ENCODE results near the gene SMARCAL1.
"Not testable (repeated sequence)": the region's sequence is repeated elsewhere in the genome, so short reads cannot be mapped to it uniquely, and the experiment has no call there.

The SMARCAL1 gene

DNA sequence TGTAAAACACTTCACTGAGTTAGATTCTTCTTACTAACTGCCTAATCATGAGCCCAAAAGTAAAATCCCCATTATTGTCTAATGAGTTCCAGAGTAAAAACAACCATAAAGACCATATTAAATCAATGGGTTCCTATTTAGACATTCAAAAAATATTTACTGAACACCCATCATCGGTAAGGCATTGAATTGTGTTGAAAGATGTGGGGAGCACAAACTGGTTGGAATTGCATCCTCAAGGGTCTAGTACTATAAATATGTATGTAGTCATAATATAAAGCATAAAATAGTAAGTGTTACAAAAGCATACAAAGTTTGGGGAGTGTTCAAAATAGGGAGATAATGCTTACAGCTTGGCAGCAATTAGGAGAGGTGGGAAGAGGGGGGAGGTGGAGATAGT lies 37.0 kb upstream of the SMARCAL1 start:
- Histone ChIP-seq H2BK15ac (replicated peaks; ENCODE audit: low read depth) (no peak overlapping the region), H3K23ac (ENCODE audit: low read length) (no peak overlapping the region), H3K79me1 (ENCODE audit: low read length) (no peaks in the 10 kb centered on the region), H2AK5ac (ENCODE audit: low read length) (no peak overlapping the region), H2BK120ac (ENCODE audit: low read depth, low read length) (no peak overlapping the region), H3K4me1 (ENCODE audit: control insufficient read depth, low read depth, low read length) (peaks cover 3% of the 10 kb centered on the region), H3K4me2 (ENCODE audit: low read length) (no peak overlapping the region), H3K27ac (ENCODE audit: low read depth, low read length) (no peak overlapping the region), H4K8ac (ENCODE audit: low read depth, low read length) (no peak overlapping the region), H3K36me3 (ENCODE audit: control insufficient read depth, insufficient read depth, low read length) (no peaks in the 10 kb centered on the region), H3K56ac (ENCODE audit: low read length) (no peak overlapping the region), H3K27me3 (ENCODE audit: insufficient read depth, low read length, poor library complexity) (no peaks in the 10 kb centered on the region), H3K18ac (ENCODE audit: low read length) (no peak overlapping the region), H3K4ac (ENCODE audit: low read depth, low read length) (no peak overlapping the region), H4K5ac (ENCODE audit: low read length) (no peak overlapping the region), H3K79me2 (ENCODE audit: control insufficient read depth, insufficient read depth, low read length) (no peaks in the 10 kb centered on the region), H3K9ac (ENCODE audit: low read length) (no peak overlapping the region), H3K4me3 (ENCODE audit: low read length) (no peak overlapping the region), H2BK5ac (ENCODE audit: low read length) (no peak overlapping the region)
- DNase-seq: no peak
- WGBS (ENCODE audit: extremely low coverage, insufficient coverage, low lambda C conversion rate): no CpG with 5 or more reads among the region's 1 CpG

DNA sequence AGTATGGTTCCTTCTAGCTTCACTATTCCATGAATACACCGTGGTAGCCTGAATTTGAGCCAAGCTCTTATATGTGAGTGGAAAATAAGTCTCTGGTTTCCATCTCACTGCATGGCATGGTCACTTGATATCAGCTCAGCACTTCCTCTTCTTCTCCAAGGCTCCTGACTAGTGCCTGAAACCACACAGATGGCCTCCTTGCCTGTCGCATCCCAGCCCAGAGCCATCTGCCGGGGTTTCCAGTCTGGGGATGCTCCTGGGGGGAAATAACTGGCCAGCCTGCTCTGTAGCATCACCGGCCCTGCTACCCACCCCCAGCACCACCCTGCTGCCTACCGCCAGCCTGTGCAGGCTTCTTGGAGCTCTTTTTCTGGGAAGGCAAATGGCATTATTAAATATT lies 32.3 kb upstream of the SMARCAL1 start:
- WGBS (ENCODE audit: extremely low coverage, insufficient coverage, low lambda C conversion rate): no CpG with 5 or more reads among the region's 5 CpGs
- Histone ChIP-seq H3K4ac (ENCODE audit: low read depth, low read length) (no peak overlapping the region), H4K8ac (ENCODE audit: low read depth, low read length) (no peak overlapping the region), H3K4me2 (ENCODE audit: low read length) (no peak overlapping the region), H3K27me3 (ENCODE audit: insufficient read depth, low read length, poor library complexity) (no peaks in the 10 kb centered on the region), H3K9ac (ENCODE audit: low read length) (no peak overlapping the region), H3K36me3 (ENCODE audit: control insufficient read depth, insufficient read depth, low read length) (no peaks in the 10 kb centered on the region), H3K23ac (ENCODE audit: low read length) (no peak overlapping the region), H3K27ac (ENCODE audit: low read depth, low read length) (no peak overlapping the region), H2BK15ac (replicated peaks; ENCODE audit: low read depth) (no peak overlapping the region), H3K4me1 (ENCODE audit: control insufficient read depth, low read depth, low read length) (no peaks in the 10 kb centered on the region), H3K79me2 (ENCODE audit: control insufficient read depth, insufficient read depth, low read length) (no peaks in the 10 kb centered on the region), H3K4me3 (ENCODE audit: low read length) (no peak overlapping the region), H3K56ac (ENCODE audit: low read length) (no peak overlapping the region), H3K18ac (ENCODE audit: low read length) (no peak overlapping the region), H2AK5ac (ENCODE audit: low read length) (no peak overlapping the region), H4K5ac (ENCODE audit: low read length) (no peak overlapping the region), H2BK5ac (ENCODE audit: low read length) (no peak overlapping the region), H2BK120ac (ENCODE audit: low read depth, low read length) (no peak overlapping the region), H3K79me1 (ENCODE audit: low read length) (no peaks in the 10 kb centered on the region)
- no peak for DNase-seq

DNA sequence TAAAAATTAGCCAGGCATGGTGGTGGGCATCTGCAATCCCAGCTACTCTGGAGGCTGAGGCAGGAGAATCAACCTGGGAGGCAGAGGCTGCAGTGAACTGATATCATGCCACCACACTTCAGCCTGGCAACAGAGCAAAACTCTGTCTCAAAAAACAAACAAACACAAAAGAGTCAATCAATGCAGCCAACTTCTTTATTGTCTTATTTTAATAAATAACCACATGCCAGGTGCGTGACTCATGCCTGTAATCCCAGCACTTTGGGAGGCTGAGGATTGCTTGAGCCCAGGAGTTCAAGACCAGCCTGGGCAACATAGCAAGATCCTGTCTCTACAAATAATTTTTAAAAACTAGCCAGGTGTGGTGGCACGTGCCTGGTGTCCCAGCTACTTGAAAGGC lies 27.9 kb upstream of the SMARCAL1 start:
- WGBS (ENCODE audit: extremely low coverage, insufficient coverage, low lambda C conversion rate): no CpG with 5 or more reads among the region's 2 CpGs
- not testable (repeated sequence) for H3K27ac ChIP-seq (ENCODE audit: low read depth, low read length); H3K4me1 ChIP-seq (ENCODE audit: control insufficient read depth, low read depth, low read length)

DNA sequence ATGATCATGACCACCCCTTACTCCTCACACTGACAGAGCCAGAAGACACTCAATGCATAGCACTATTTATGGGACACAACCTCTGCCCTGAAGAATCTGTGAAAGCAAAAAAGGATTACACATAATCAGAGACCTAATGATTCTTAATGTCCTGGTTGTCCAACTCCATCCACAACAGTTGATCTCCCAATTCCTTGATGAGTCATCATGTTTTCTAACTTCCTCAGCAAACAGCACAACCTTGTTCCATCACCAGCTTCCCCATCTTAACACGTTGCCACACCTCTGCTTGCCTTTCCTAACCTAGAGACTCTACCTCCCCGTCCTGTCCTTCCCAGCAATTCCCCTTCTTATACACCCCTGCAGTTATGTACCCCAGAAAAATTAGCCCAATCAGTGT lies 26.8 kb upstream of the SMARCAL1 start:
- Histone ChIP-seq H3K79me1 (ENCODE audit: low read length) (no peaks in the 10 kb centered on the region), H3K36me3 (ENCODE audit: control insufficient read depth, insufficient read depth, low read length) (no peaks in the 10 kb centered on the region), H4K5ac (ENCODE audit: low read length) (no peak overlapping the region), H3K4ac (ENCODE audit: low read depth, low read length) (no peak overlapping the region), H3K4me2 (ENCODE audit: low read length) (no peak overlapping the region), H3K56ac (ENCODE audit: low read length) (no peak overlapping the region), H2AK5ac (ENCODE audit: low read length) (no peak overlapping the region), H4K8ac (ENCODE audit: low read depth, low read length) (no peak overlapping the region), H3K9ac (ENCODE audit: low read length) (no peak overlapping the region), H3K27me3 (ENCODE audit: insufficient read depth, low read length, poor library complexity) (no peaks in the 10 kb centered on the region), H2BK15ac (replicated peaks; ENCODE audit: low read depth) (no peak overlapping the region), H3K4me1 (ENCODE audit: control insufficient read depth, low read depth, low read length) (no peaks in the 10 kb centered on the region), H3K18ac (ENCODE audit: low read length) (no peak overlapping the region), H3K4me3 (ENCODE audit: low read length) (no peak overlapping the region), H3K79me2 (ENCODE audit: control insufficient read depth, insufficient read depth, low read length) (no peaks in the 10 kb centered on the region), H3K23ac (ENCODE audit: low read length) (no peak overlapping the region), H3K27ac (ENCODE audit: low read depth, low read length) (no peak overlapping the region), H2BK5ac (ENCODE audit: low read length) (no peak overlapping the region), H2BK120ac (ENCODE audit: low read depth, low read length) (no peak overlapping the region)
- no CpG with 5 or more reads among the region's 2 CpGs for WGBS (ENCODE audit: extremely low coverage, insufficient coverage, low lambda C conversion rate)
- DNase-seq: no peak

More for the DNA sequence above, 27.9 kb upstream of the SMARCAL1 start:
- not testable (repeated sequence) for H3K18ac ChIP-seq (ENCODE audit: low read length); H3K4me3 ChIP-seq (ENCODE audit: low read length); H3K4me2 ChIP-seq (ENCODE audit: low read length); H3K27me3 ChIP-seq (ENCODE audit: insufficient read depth, low read length, poor library complexity); H2AK5ac ChIP-seq (ENCODE audit: low read length); H2BK5ac ChIP-seq (ENCODE audit: low read length); H3K56ac ChIP-seq (ENCODE audit: low read length); DNase-seq; H3K4ac ChIP-seq (ENCODE audit: low read depth, low read length); H3K79me1 ChIP-seq (ENCODE audit: low read length); H2BK15ac ChIP-seq (replicated peaks; ENCODE audit: low read depth); H3K23ac ChIP-seq (ENCODE audit: low read length); H4K8ac ChIP-seq (ENCODE audit: low read depth, low read length); H3K79me2 ChIP-seq (ENCODE audit: control insufficient read depth, insufficient read depth, low read length); H2BK120ac ChIP-seq (ENCODE audit: low read depth, low read length); H3K36me3 ChIP-seq (ENCODE audit: control insufficient read depth, insufficient read depth, low read length); H3K9ac ChIP-seq (ENCODE audit: low read length); H4K5ac ChIP-seq (ENCODE audit: low read length)

DNA sequence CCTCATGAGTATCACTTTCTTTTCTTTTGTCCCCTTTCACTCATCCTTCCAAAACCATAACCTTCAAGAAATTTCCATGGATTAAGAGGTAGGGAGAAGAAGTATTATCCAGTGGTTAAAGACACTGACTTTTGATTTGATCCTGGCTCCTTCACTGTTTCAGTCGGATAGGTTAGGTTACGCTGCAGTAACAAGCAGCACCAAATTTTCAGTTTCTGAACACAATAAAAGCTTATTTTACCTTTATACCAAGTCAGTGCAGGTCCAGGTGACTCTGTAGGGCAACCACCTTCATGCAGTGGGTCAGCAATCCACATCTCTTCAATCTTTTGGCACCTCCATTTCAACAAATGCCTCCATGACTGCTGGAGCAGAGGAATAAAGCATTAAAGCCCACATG lies 25.0 kb upstream of the SMARCAL1 start:
- DNase-seq: no peak
- H4K5ac ChIP-seq (ENCODE audit: low read length): no peak overlapping the region
- no CpG with 5 or more reads among the region's 2 CpGs for WGBS (ENCODE audit: extremely low coverage, insufficient coverage, low lambda C conversion rate)
- H2BK5ac ChIP-seq (ENCODE audit: low read length): no peak overlapping the region
- no peak overlapping the region for H2BK15ac ChIP-seq (replicated peaks; ENCODE audit: low read depth)
- H3K4me1 ChIP-seq (ENCODE audit: control insufficient read depth, low read depth, low read length): peaks cover 2% of the 10 kb centered on the region
- H3K79me2 ChIP-seq (ENCODE audit: control insufficient read depth, insufficient read depth, low read length): no peaks in the 10 kb centered on the region
- H3K4ac ChIP-seq (ENCODE audit: low read depth, low read length): no peak overlapping the region
- no peak overlapping the region for H3K23ac ChIP-seq (ENCODE audit: low read length)
- no peak overlapping the region for H2BK120ac ChIP-seq (ENCODE audit: low read depth, low read length)
- no peak overlapping the region for H3K18ac ChIP-seq (ENCODE audit: low read length)
- no peak overlapping the region for H3K9ac ChIP-seq (ENCODE audit: low read length)
- H3K27me3 ChIP-seq (ENCODE audit: insufficient read depth, low read length, poor library complexity): no peaks in the 10 kb centered on the region
- no peak overlapping the region for H4K8ac ChIP-seq (ENCODE audit: low read depth, low read length)
- no peak overlapping the region for H3K4me3 ChIP-seq (ENCODE audit: low read length)
- H3K4me2 ChIP-seq (ENCODE audit: low read length): no peak overlapping the region
- H3K56ac ChIP-seq (ENCODE audit: low read length): no peak overlapping the region
- H3K27ac ChIP-seq (ENCODE audit: low read depth, low read length): no peak overlapping the region
- H3K79me1 ChIP-seq (ENCODE audit: low read length): no peaks in the 10 kb centered on the region
- H2AK5ac ChIP-seq (ENCODE audit: low read length): no peak overlapping the region
- no peaks in the 10 kb centered on the region for H3K36me3 ChIP-seq (ENCODE audit: control insufficient read depth, insufficient read depth, low read length)

DNA sequence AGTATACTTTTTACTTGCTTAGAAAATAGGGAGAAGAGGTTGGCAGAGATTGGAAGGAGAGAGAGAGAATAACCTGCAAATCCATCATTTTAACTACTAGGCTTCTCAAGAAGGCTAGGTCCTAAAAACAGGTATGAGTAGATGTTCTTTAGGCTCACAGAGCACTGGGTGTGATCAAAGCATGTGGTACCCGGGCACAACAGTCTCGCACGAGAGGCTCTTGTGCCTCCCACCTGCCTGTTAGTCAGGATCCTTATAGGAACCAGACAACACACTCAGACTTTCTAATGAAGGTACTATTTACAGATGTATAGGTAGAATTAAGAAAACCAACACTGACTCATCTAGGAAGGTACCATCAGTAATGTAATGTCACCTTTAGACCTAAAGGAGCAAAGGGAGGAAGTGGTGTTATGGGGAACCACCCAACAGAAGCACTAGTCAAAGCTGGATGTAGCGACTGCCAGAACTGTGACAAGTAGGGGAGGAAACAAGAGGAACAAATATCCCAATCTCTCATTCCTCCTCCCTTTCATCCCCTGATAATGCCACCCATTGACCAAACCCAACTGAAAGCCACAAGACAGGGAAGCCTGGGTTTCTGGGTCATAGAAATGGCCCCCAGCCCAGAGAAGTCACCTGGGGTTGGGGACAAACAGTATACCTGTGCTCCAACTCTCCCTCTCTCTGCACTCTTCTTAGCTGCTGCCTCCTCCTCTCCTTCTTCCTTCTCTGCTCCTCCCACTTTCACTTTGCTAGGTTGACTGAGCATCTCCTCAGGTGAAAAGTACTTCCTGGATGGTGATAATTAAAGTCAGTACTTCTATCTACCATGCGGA lies 24.0 kb upstream of the SMARCAL1 start:
- no peaks in the 10 kb centered on the region for H3K79me2 ChIP-seq (ENCODE audit: control insufficient read depth, insufficient read depth, low read length)
- H3K9ac ChIP-seq (ENCODE audit: low read length): no peak overlapping the region
- no peak overlapping the region for H4K8ac ChIP-seq (ENCODE audit: low read depth, low read length)
- H2AK5ac ChIP-seq (ENCODE audit: low read length): no peak overlapping the region
- H2BK120ac ChIP-seq (ENCODE audit: low read depth, low read length): no peak overlapping the region
- H3K56ac ChIP-seq (ENCODE audit: low read length): no peak overlapping the region
- no peak overlapping the region for H3K18ac ChIP-seq (ENCODE audit: low read length)
- no peaks in the 10 kb centered on the region for H3K36me3 ChIP-seq (ENCODE audit: control insufficient read depth, insufficient read depth, low read length)
- H2BK15ac ChIP-seq (replicated peaks; ENCODE audit: low read depth): no peak overlapping the region
- no peaks in the 10 kb centered on the region for H3K79me1 ChIP-seq (ENCODE audit: low read length)
- no CpG with 5 or more reads among the region's 5 CpGs for WGBS (ENCODE audit: extremely low coverage, insufficient coverage, low lambda C conversion rate)
- H3K23ac ChIP-seq (ENCODE audit: low read length): no peak overlapping the region
- no peak overlapping the region for H4K5ac ChIP-seq (ENCODE audit: low read length)
- no peak overlapping the region for H3K4ac ChIP-seq (ENCODE audit: low read depth, low read length)
- H3K27ac ChIP-seq (ENCODE audit: low read depth, low read length): no peak overlapping the region
- DNase-seq: no peak
- no peak overlapping the region for H2BK5ac ChIP-seq (ENCODE audit: low read length)
- H3K4me3 ChIP-seq (ENCODE audit: low read length): no peak overlapping the region
- H3K27me3 ChIP-seq (ENCODE audit: insufficient read depth, low read length, poor library complexity): no peaks in the 10 kb centered on the region
- H3K4me1 ChIP-seq (ENCODE audit: control insufficient read depth, low read depth, low read length): peaks cover 3% of the 10 kb centered on the region
- H3K4me2 ChIP-seq (ENCODE audit: low read length): no peak overlapping the region
